Activated naive CD8-positive, alpha-beta T cell treated with anti-CD3 and anti-CD28 coated beads, Interleukin-2, amount 10 ng/mL, durations not matched to agents 7 days and 5 days (primary cell): Measurements from ENCODE around the gene SMC1B. TPM values are rescaled to one million over a fixed set of nuclear protein-coding genes. Genes with fewer than 3 reads are reported as not detected.

Source experiments
- ATAC-seq: fragments of 150-1000 bp; cut with Tn5 transposase; one replicate; pipeline ENCODE4 v1.10.0; 2021; ENCODE audit warnings: low read depth, moderate library complexity
- POLR2A ChIA-PET: fragments of 350-600 bp; sonication (Branson Sonifier 250); formaldehyde crosslinking; loops from one replicate; lab custom pipeline; 2021; ENCODE audit warnings: antibody characterized with exemption; lab: Charles Lee
- DNase-seq: peaks from one replicate; pipeline ENCODE4 v3.0.0; 2021
- H3K27ac Mint-ChIP-seq: one replicate; pipeline ENCODE4 v1.8.0; 2022; ENCODE audit warnings: mild to moderate bottlenecking, mixed read lengths
- H3K27me3 Mint-ChIP-seq: one replicate; pipeline ENCODE4 v1.8.0; 2022; ENCODE audit warnings: mild to moderate bottlenecking, moderate library complexity, mixed read lengths
- H3K36me3 Mint-ChIP-seq: one replicate; pipeline ENCODE4 v1.8.0; 2021; ENCODE audit warnings: mild to moderate bottlenecking, mixed read lengths
- H3K4me1 Mint-ChIP-seq: one replicate; pipeline ENCODE4 v1.8.0; 2021; ENCODE audit warnings: mixed read lengths
- H3K4me3 Mint-ChIP-seq: one replicate; pipeline ENCODE4 v1.8.0; 2022; ENCODE audit warnings: mild to moderate bottlenecking, moderate library complexity, mixed read lengths
- H3K9me3 Mint-ChIP-seq: one replicate; pipeline ENCODE4 v1.8.0; 2021; ENCODE audit warnings: mixed read lengths
- total RNA-seq, 2 experiments: library from RNA; stranded (reverse); gene quantifications; one replicate each; pipeline ENCODE4 v1.2.3, GENCODE V29; 2021

Gene SMC1B
- total RNA-seq, 2 experiments from 2014 or later = 2.4 to 2.5 TPM

GRCh38 chr22:45316796-45317526, 96.4 kb downstream of the SMC1B start:
- H3K27ac Mint-ChIP-seq = peak overlapping the region; percentile 99
- no peak for ATAC-seq
- no peaks in the 10 kb centered on the region for H3K27me3 Mint-ChIP-seq
- no peaks in the 10 kb centered on the region for H3K9me3 Mint-ChIP-seq
- H3K4me3 Mint-ChIP-seq = no peak overlapping the region
- H3K36me3 Mint-ChIP-seq = peaks cover 16% of the 10 kb centered on the region
- no peak for DNase-seq
- H3K4me1 Mint-ChIP-seq = peaks cover 57% of the 10 kb centered on the region
- POLR2A ChIA-PET = interaction anchor here (1.0 to 4.9 kb wide), 4 partner anchors 21 to 153 kb away, joined by 3 to 28 read pairs (median 6); partner anchors contain the start of genes NUP50, RIBC2 and SMC1B

- no peak overlapping the region for H3K27ac Mint-ChIP-seq
- POLR2A ChIA-PET = no interaction called here
- H3K4me3 Mint-ChIP-seq = no peak overlapping the region
- H3K4me1 Mint-ChIP-seq = peaks cover 61% of the 10 kb centered on the region
- ATAC-seq = no peak
- H3K9me3 Mint-ChIP-seq = no peaks in the 10 kb centered on the region
- H3K27me3 Mint-ChIP-seq = no peaks in the 10 kb centered on the region
- peaks cover 11% of the 10 kb centered on the region for H3K36me3 Mint-ChIP-seq
- no peak for DNase-seq
Measured at GRCh38 chr22:45314786-45315185, 98.6 kb downstream of the SMC1B start.

GRCh38 chr22:45314054-45314721, 99.2 kb downstream of the SMC1B start:
- Mint-ChIP-seq H3K27ac (no peak overlapping the region), H3K9me3 (no peaks in the 10 kb centered on the region), H3K27me3 (no peaks in the 10 kb centered on the region), H3K4me1 (peaks cover 57% of the 10 kb centered on the region), H3K36me3 (peaks cover 11% of the 10 kb centered on the region), H3K4me3 (no peak overlapping the region)
- no peak for DNase-seq
- POLR2A ChIA-PET = no interaction called here
- no peak for ATAC-seq

GRCh38 chr22:45312856-45313255, 100.5 kb downstream of the SMC1B start:
- Mint-ChIP-seq H3K27me3 (no peaks in the 10 kb centered on the region), H3K9me3 (no peaks in the 10 kb centered on the region), H3K36me3 (peaks cover 11% of the 10 kb centered on the region), H3K4me3 (no peak overlapping the region), H3K4me1 (peaks cover 52% of the 10 kb centered on the region), H3K27ac (no peak overlapping the region)
- DNase-seq (no peak), ATAC-seq (no peak)
- POLR2A ChIA-PET = interaction anchor here (0.6 to 1.1 kb wide), 3 partner anchors 16 to 703 kb away, joined by 3 read pairs; no protein-coding TSS in a partner anchor

GRCh38 chr22:45312415-45312814, 101.0 kb downstream of the SMC1B start:
- H3K36me3 Mint-ChIP-seq = peaks cover 10% of the 10 kb centered on the region
- no peaks in the 10 kb centered on the region for H3K9me3 Mint-ChIP-seq
- ATAC-seq = no peak
- peaks cover 48% of the 10 kb centered on the region for H3K4me1 Mint-ChIP-seq
- no peaks in the 10 kb centered on the region for H3K27me3 Mint-ChIP-seq
- POLR2A ChIA-PET = interaction anchor here (0.6 to 1.1 kb wide), 2 partner anchors 16 to 46 kb away, joined by 3 read pairs; no protein-coding TSS in a partner anchor
- DNase-seq = no peak
- H3K27ac Mint-ChIP-seq = no peak overlapping the region
- no peak overlapping the region for H3K4me3 Mint-ChIP-seq

- no peaks in the 10 kb centered on the region for H3K27me3 Mint-ChIP-seq
- DNase-seq (no peak), ATAC-seq (no peak)
- H3K4me1 Mint-ChIP-seq = peaks cover 41% of the 10 kb centered on the region
- peak overlapping the region; percentile 78 for H3K27ac Mint-ChIP-seq
- POLR2A ChIA-PET = interaction anchor here (0.6 to 1.1 kb wide), 4 partner anchors 9 to 15 kb away, joined by 3 read pairs; no protein-coding TSS in a partner anchor
- peak overlapping the region; percentile 83 for H3K4me3 Mint-ChIP-seq
- H3K36me3 Mint-ChIP-seq = peaks cover 10% of the 10 kb centered on the region
- H3K9me3 Mint-ChIP-seq = no peaks in the 10 kb centered on the region
Measured at GRCh38 chr22:45310977-45311531, 102.3 kb downstream of the SMC1B start.

- POLR2A ChIA-PET = interaction anchor here (0.8 to 1.7 kb wide), 5 partner anchors 8 to 103 kb away, joined by 3 to 8 read pairs (median 3); partner anchors contain the start of genes RIBC2 and SMC1B
- no peak for ATAC-seq
- Mint-ChIP-seq H3K4me3 (peak overlapping the region; percentile 83), H3K36me3 (peaks cover 10% of the 10 kb centered on the region), H3K27me3 (no peaks in the 10 kb centered on the region), H3K9me3 (no peaks in the 10 kb centered on the region), H3K27ac (peak overlapping the region; percentile 78), H3K4me1 (peaks cover 41% of the 10 kb centered on the region)
- peak; percentile 47 for DNase-seq
Measured at GRCh38 chr22:45310331-45310976, 102.9 kb downstream of the SMC1B start.

- peaks cover 8% of the 10 kb centered on the region for H3K36me3 Mint-ChIP-seq
- no peaks in the 10 kb centered on the region for H3K9me3 Mint-ChIP-seq
- H3K4me3 Mint-ChIP-seq = peak within 1 kb of the TSS; percentile 83
- H3K4me1 Mint-ChIP-seq = peaks cover 35% of the 10 kb centered on the region
- peak within 1 kb of the TSS; percentile 82 for H3K27ac Mint-ChIP-seq
- DNase-seq (peak; percentile 100), ATAC-seq (peak; percentile 90)
- no peaks in the 10 kb centered on the region for H3K27me3 Mint-ChIP-seq
- POLR2A ChIA-PET = interaction anchor here (1.0 to 1.7 kb wide), 6 partner anchors 9 to 104 kb away, joined by 3 to 8 read pairs (median 6); partner anchors contain the start of genes RIBC2 and SMC1B
Measured at GRCh38 chr22:45309422-45310227, 103.8 kb downstream of the SMC1B start, which contains the start of gene FAM118A. FAM118A (plus strand) TSS chr22:45309934; CDS start chr22:45322380, 12,446 bp downstream.

GRCh38 chr22:45308957-45309421, 104.4 kb downstream of the SMC1B start:
- peaks cover 30% of the 10 kb centered on the region for H3K4me1 Mint-ChIP-seq
- no peaks in the 10 kb centered on the region for H3K9me3 Mint-ChIP-seq
- DNase-seq (peak; percentile 49), ATAC-seq (no peak)
- H3K27me3 Mint-ChIP-seq = no peaks in the 10 kb centered on the region
- POLR2A ChIA-PET = interaction anchor here (1.0 to 1.7 kb wide), 6 partner anchors 10 to 105 kb away, joined by 3 to 8 read pairs (median 6); partner anchors contain the start of genes RIBC2 and SMC1B
- peak overlapping the region; percentile 82 for H3K4me3 Mint-ChIP-seq
- H3K27ac Mint-ChIP-seq = peak overlapping the region; percentile 82
- H3K36me3 Mint-ChIP-seq = peaks cover 8% of the 10 kb centered on the region

GRCh38 chr22:45308391-45308956, 104.9 kb downstream of the SMC1B start:
- POLR2A ChIA-PET = interaction anchor here (0.7 to 1.3 kb wide), 4 partner anchors 10 to 37 kb away, joined by 3 to 5 read pairs (median 3); no protein-coding TSS in a partner anchor
- Mint-ChIP-seq H3K36me3 (peaks cover 8% of the 10 kb centered on the region), H3K27ac (peak overlapping the region; percentile 82), H3K9me3 (no peaks in the 10 kb centered on the region), H3K4me1 (peaks cover 28% of the 10 kb centered on the region), H3K4me3 (peak overlapping the region; percentile 82), H3K27me3 (no peaks in the 10 kb centered on the region)
- DNase-seq = no peak
- no peak for ATAC-seq

GRCh38 chr22:45306139-45306538, 107.3 kb downstream of the SMC1B start:
- no peak for DNase-seq
- Mint-ChIP-seq H3K27ac (no peak overlapping the region), H3K9me3 (no peaks in the 10 kb centered on the region), H3K36me3 (no peaks in the 10 kb centered on the region), H3K27me3 (no peaks in the 10 kb centered on the region), H3K4me3 (no peak overlapping the region), H3K4me1 (peaks cover 17% of the 10 kb centered on the region)
- no peak for ATAC-seq
- POLR2A ChIA-PET = interaction anchor here (0.9 to 1.0 kb wide), 2 partner anchors 10 to 28 kb away, joined by 3 read pairs; no protein-coding TSS in a partner anchor
